Body of pancreas (tissue), 4 donors: Measurements from ENCODE around the gene NMT1. TPM values are rescaled to one million over a fixed set of nuclear protein-coding genes. Genes with fewer than 3 reads are reported as not detected.
A peak's percentile ranks its signal among the peaks of the same experiment; 100 is the strongest.

Source experiments
- ATAC-seq: fragments of 150-250 bp; one replicate; pipeline ENCODE4 v1.9.1; 2016
- DNase-seq, 4 donors: peaks; one replicate each; pipeline ENCODE4 v3.0.0-alpha.2; 2019
- H3K27ac ChIP-seq, 4 donors: fragments of 200-600 bp; sonication (generic); 1 replicate in 3 of 4; 2 replicates in 1 of 4; pipeline versions ENCODE4 v1.5.1 to v1.6.1; 2016 to 2019; ENCODE audit warnings: mild to moderate bottlenecking in 1 of 4, mixed read lengths in 1 of 4, moderate library complexity in 1 of 4
- H3K27me3 ChIP-seq, 2 donors: fragments of 200-600 bp; sonication (generic); one replicate each; pipeline ENCODE4 v1.6.0; 2016; ENCODE audit warnings: mild to moderate bottlenecking in 1 of 2
- H3K36me3 ChIP-seq, 2 donors: fragments of 200-600 bp; sonication (generic); replicated peaks in 1 of 2; 2 replicates each; pipeline ENCODE4 v1.5.1; 2016; ENCODE audit warnings: low read depth in 2 of 2; ENCODE audit not compliant: insufficient read depth in 1 of 2
- H3K4me1 ChIP-seq: fragments of 200-600 bp; sonication (generic); one replicate; pipeline ENCODE4 v1.6.0; 2016
- H3K4me3 ChIP-seq, 2 donors: fragments of 200-600 bp; sonication (generic); 1 replicate in 1 of 2; 2 replicates in 1 of 2; pipeline ENCODE4 v1.5.1; 2016 to 2019
- H3K9me3 ChIP-seq, 3 donors: fragments of 200-600 bp; sonication (generic); 1 replicate in 2 of 3; 2 replicates in 1 of 3; pipeline ENCODE4 v1.5.1; 2016
- POLR2A ChIP-seq, 3 donors: fragments of 450-650 bp; IDR thresholded peaks; one replicate each; pipeline ENCODE4 v1.6.1; 2016; ENCODE audit warnings: antibody characterized with exemption in 3 of 3, mild to moderate bottlenecking in 2 of 3
- WGBS, 2 donors: methylation state at CpG; one replicate each; pipeline ENCODE4 v1.1.5; 2017; 5-methylcytosine and 5-hydroxymethylcytosine counted together
- intact Hi-C: fragments of 100-400 bp; cut with DNase I; formaldehyde crosslinking; loops from one replicate; pipeline ENCODE4 v1.15.1; 2023
- total RNA-seq, 2 donors: library from RNA; depleted of rRNA; stranded (reverse); fragments of >200 nt; gene quantifications; one replicate each; pipeline ENCODE4 v1.1.0, GENCODE V29; 2016
- TF ChIP-seq, protein P1 (sequence below), 7 experiments: fragments of 450-650 bp in 4 of 7; fragments of 200-600 bp in 3 of 7; sonication (generic) in 3 of 7; IDR thresholded peaks; one replicate each; pipeline ENCODE4 v1.5.1; 2016 to 2019; ENCODE audit warnings: antibody characterized with exemption in 7 of 7

Gene NMT1
- total RNA-seq, 2 donors from 2014 or later, result 26.5 to 33.9 TPM

DNA sequence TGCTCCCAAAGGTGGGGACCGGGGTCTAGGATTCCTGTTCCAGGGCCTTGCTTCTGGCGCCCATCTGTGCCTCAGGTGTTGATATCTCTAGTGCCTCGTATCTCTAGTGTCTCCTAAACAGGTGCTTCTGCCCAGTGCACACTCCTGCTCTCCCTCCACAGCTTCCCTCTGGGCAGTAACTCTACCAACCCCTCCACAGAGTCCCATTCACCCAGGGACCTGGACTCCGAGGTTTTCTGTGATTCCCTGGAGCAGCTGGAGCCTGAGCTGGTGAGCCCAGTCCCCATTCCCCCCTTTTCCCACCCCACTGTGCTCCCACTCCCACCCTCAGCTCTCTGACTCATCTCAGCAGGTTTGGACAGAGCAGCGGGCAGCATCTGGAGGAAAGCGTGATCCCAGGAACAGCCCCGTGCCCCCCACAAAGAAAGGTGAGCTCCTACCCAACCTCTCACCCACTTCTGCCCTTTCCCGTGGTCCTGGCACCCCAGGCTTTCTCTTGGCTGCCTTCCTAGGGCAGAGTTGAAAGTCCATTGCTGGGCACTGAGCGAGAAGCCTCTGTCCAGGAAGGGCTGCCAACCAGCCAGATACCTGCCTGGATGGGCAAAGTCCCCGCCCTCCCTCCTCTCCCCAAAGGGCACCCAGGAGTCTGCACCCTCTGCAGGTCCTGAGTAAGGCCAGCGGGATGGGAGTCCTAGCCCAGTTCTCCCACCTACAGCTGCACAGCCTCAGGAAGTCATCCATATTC, 76.6 kb downstream of the NMT1 start:
- no peak for ATAC-seq
- Histone ChIP-seq H3K36me3 (no peaks in the 10 kb centered on the region), H3K4me1 (peaks cover 33% of the 10 kb centered on the region), H3K9me3 (no peaks in the 10 kb centered on the region), H3K27me3 (no peaks in the 10 kb centered on the region), H3K27ac (peak overlapping the region in 2 of 4 donors; percentile 11 to 37), H3K4me3 (no peak overlapping the region)
- 48 to 71% methylated on average over 8 to 11 of the region's 11 CpGs for WGBS, 2 donors
- DNase-seq, result peak in 1 of 4 donors; percentile 59
- TF ChIP-seq POLR2A (IDR thresholded peaks at IDR 0.05), result no peak
- TF ChIP-seq, protein P1, sequence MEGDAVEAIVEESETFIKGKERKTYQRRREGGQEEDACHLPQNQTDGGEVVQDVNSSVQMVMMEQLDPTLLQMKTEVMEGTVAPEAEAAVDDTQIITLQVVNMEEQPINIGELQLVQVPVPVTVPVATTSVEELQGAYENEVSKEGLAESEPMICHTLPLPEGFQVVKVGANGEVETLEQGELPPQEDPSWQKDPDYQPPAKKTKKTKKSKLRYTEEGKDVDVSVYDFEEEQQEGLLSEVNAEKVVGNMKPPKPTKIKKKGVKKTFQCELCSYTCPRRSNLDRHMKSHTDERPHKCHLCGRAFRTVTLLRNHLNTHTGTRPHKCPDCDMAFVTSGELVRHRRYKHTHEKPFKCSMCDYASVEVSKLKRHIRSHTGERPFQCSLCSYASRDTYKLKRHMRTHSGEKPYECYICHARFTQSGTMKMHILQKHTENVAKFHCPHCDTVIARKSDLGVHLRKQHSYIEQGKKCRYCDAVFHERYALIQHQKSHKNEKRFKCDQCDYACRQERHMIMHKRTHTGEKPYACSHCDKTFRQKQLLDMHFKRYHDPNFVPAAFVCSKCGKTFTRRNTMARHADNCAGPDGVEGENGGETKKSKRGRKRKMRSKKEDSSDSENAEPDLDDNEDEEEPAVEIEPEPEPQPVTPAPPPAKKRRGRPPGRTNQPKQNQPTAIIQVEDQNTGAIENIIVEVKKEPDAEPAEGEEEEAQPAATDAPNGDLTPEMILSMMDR (IDR thresholded peaks at IDR 0.05), result no peak
- intact Hi-C loops, result loop anchor here (5.0 kb wide), 1 partner anchor 60 kb away; no protein-coding TSS in a partner anchor

GRCh38 chr17:45138911-45139532, 77.9 kb downstream of the NMT1 start:
- 83 to 92% methylated on average over 13 to 14 of the region's 14 CpGs for WGBS, 2 donors
- no peak for TF ChIP-seq POLR2A (IDR thresholded peaks at IDR 0.05)
- TF ChIP-seq, protein P1 (IDR thresholded peaks at IDR 0.05), result no peak
- DNase-seq (no peak), ATAC-seq (no peak)
- no peaks in the 10 kb centered on the region for H3K36me3 ChIP-seq
- peaks cover 36% of the 10 kb centered on the region for H3K4me1 ChIP-seq
- H3K27ac ChIP-seq, result no peak overlapping the region
- no peak overlapping the region for H3K4me3 ChIP-seq
- no peaks in the 10 kb centered on the region for H3K27me3 ChIP-seq
- intact Hi-C loops, result loop anchor here (5.0 kb wide), 1 partner anchor 58 kb away; no protein-coding TSS in a partner anchor
- H3K9me3 ChIP-seq, result no peaks in the 10 kb centered on the region

DNA sequence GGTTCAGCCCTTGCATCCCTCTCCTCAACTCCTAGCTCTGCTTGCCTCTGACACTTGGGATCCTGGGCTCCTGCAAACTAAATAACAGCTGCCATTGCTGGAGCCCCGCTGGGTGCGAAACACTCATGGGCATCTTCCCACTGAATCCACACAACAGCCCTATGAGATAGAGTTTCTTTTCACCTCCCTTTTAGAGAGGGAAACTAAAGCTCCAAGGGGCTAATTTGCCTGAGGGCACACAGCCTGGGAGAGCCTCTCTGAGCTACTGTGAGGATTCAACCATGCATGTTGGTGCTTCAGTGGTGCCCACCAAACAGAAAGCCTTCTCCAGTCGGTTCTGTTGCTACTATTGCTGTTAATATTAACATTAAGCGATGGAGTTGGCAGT, 78.4 kb downstream of the NMT1 start:
- ATAC-seq, result no peak
- peaks cover 41% of the 10 kb centered on the region for H3K4me1 ChIP-seq
- H3K9me3 ChIP-seq, result no peaks in the 10 kb centered on the region
- no peaks in the 10 kb centered on the region for H3K27me3 ChIP-seq
- no peak overlapping the region for H3K27ac ChIP-seq
- H3K36me3 ChIP-seq, result no peaks in the 10 kb centered on the region
- no peak for TF ChIP-seq POLR2A (IDR thresholded peaks at IDR 0.05)
- TF ChIP-seq, protein P1 (IDR thresholded peaks at IDR 0.05), result no peak
- intact Hi-C loops, result loop anchor here (5.0 kb wide), 1 partner anchor 58 kb away; no protein-coding TSS in a partner anchor
- 82 to 96% methylated on average over 3 to 4 of the region's 4 CpGs for WGBS, 2 donors
- H3K4me3 ChIP-seq, result no peak overlapping the region
- DNase-seq, result no peak

DNA sequence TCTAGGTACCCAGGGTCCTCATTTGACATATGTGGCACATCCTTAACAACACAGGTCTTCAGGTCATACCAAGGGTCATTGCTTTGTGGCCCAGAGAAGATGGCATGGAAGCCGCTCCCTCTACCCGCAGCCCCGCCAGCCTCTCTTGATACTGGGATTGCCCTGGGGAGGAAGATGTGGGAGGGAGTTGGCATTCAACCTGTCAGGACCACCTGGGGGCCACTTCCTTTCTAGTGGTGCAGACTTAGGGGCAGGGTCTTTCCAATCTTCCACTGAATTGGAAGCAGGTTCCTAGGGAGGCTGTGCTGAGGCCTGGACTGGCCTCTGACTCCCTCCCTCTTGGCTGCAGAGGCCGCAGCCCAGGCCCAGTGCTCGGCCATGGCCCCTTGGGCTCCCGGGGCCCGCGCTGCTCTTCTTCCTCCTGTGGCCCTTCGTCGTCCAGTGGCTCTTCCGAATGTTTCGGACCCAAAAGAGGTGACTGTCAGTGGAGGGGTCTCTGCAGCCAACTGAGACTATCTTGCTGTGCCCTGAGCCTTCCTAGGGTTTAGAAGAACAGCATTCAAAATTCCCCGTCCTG, 82.1 kb downstream of the NMT1 start:
- 80 to 83% methylated on average over 9 to 13 of the region's 13 CpGs for WGBS, 2 donors
- no peak for DNase-seq
- peaks cover 41% of the 10 kb centered on the region for H3K4me1 ChIP-seq
- H3K27me3 ChIP-seq, result no peaks in the 10 kb centered on the region
- intact Hi-C loops, result no loop called here
- H3K27ac ChIP-seq, result peak overlapping the region in 3 of 4 donors; percentile 53 to 86 (median 78)
- no peak for TF ChIP-seq POLR2A (IDR thresholded peaks at IDR 0.05)
- TF ChIP-seq, protein P1 (IDR thresholded peaks at IDR 0.05), result no peak
- no peak for ATAC-seq
- H3K9me3 ChIP-seq, result no peaks in the 10 kb centered on the region
- H3K36me3 ChIP-seq, result no peaks in the 10 kb centered on the region
- no peak overlapping the region for H3K4me3 ChIP-seq
